ENCODE measurements around the gene RRAGC.

RRAGC gene

GRCh38 chr1:38889589-38889988 lies 30.0 kb upstream of the RRAGC start:
- no peaks in the 10 kb centered on the region for H4K20me1 ChIP-seq (ENCODE audit: insufficient read depth)
- TF ChIP-seq CTCF (conservative IDR thresholded peaks at IDR 0.05; ENCODE audit: low read depth, low read length) = no peak
- no peak overlapping the region for H3K4me2 ChIP-seq
- no peaks in the 10 kb centered on the region for H3K4me1 ChIP-seq (ENCODE audit: low read depth, poor library complexity, severe bottlenecking)
- no peaks in the 10 kb centered on the region for H3K27me3 ChIP-seq (ENCODE audit: insufficient read depth, low read depth)
- no peak overlapping the region for H3K9ac ChIP-seq
- H3K4me3 ChIP-seq (IDR thresholded peaks at IDR 0.05; ENCODE audit: insufficient read depth, low read depth, low read length) = no peak overlapping the region
- no peak overlapping the region for H3K27ac ChIP-seq
- no peak overlapping the region for H2AFZ ChIP-seq (ENCODE audit: low read depth)
- H3K79me2 ChIP-seq (ENCODE audit: insufficient read depth, low read depth) = no peaks in the 10 kb centered on the region
- no peaks in the 10 kb centered on the region for H3K36me3 ChIP-seq (ENCODE audit: insufficient read depth)

GRCh38 chr1:38888423-38889333 lies 29.1 kb upstream of the RRAGC start:
- H3K4me3 ChIP-seq (IDR thresholded peaks at IDR 0.05; ENCODE audit: insufficient read depth, low read depth, low read length) = no peak overlapping the region
- H3K27me3 ChIP-seq (ENCODE audit: insufficient read depth, low read depth) = no peaks in the 10 kb centered on the region
- H3K36me3 ChIP-seq (ENCODE audit: insufficient read depth) = no peaks in the 10 kb centered on the region
- no peak for TF ChIP-seq CTCF (conservative IDR thresholded peaks at IDR 0.05; ENCODE audit: low read depth, low read length)
- H3K4me2 ChIP-seq = no peak overlapping the region
- no peaks in the 10 kb centered on the region for H3K79me2 ChIP-seq (ENCODE audit: insufficient read depth, low read depth)
- no peaks in the 10 kb centered on the region for H3K4me1 ChIP-seq (ENCODE audit: low read depth, poor library complexity, severe bottlenecking)
- H3K27ac ChIP-seq = no peak overlapping the region
- no peak overlapping the region for H3K9ac ChIP-seq
- no peak overlapping the region for H2AFZ ChIP-seq (ENCODE audit: low read depth)
- H4K20me1 ChIP-seq (ENCODE audit: insufficient read depth) = no peaks in the 10 kb centered on the region

- Histone ChIP-seq H3K27ac (no peak overlapping the region), H3K27me3 (ENCODE audit: insufficient read depth, low read depth) (no peaks in the 10 kb centered on the region), H3K4me2 (no peak overlapping the region), H3K79me2 (ENCODE audit: insufficient read depth, low read depth) (no peaks in the 10 kb centered on the region), H2AFZ (ENCODE audit: low read depth) (no peak overlapping the region), H3K4me1 (ENCODE audit: low read depth, poor library complexity, severe bottlenecking) (no peaks in the 10 kb centered on the region), H3K4me3 (IDR thresholded peaks at IDR 0.05; ENCODE audit: insufficient read depth, low read depth, low read length) (no peak overlapping the region), H3K9ac (no peak overlapping the region), H3K36me3 (ENCODE audit: insufficient read depth) (no peaks in the 10 kb centered on the region), H4K20me1 (ENCODE audit: insufficient read depth) (no peaks in the 10 kb centered on the region)
- no peak for TF ChIP-seq CTCF (conservative IDR thresholded peaks at IDR 0.05; ENCODE audit: low read depth, low read length)
These were observed 25.5 kb upstream of the RRAGC start for GRCh38 chr1:38885092-38885491.

GRCh38 chr1:38881487-38881886 lies 21.9 kb upstream of the RRAGC start, which contains the start of gene GJA9:
TSS of gene GJA9 (minus strand) at chr1:38881587. CDS start at chr1:38876098, 5,489 bp downstream.
- Histone ChIP-seq H3K4me1 (ENCODE audit: low read depth, poor library complexity, severe bottlenecking) (no peaks in the 10 kb centered on the region), H3K27ac (no peak within 1 kb of the TSS), H3K4me2 (no peak within 1 kb of the TSS), H3K79me2 (ENCODE audit: insufficient read depth, low read depth) (no peaks in the 10 kb centered on the region), H2AFZ (ENCODE audit: low read depth) (no peak within 1 kb of the TSS), H3K27me3 (ENCODE audit: insufficient read depth, low read depth) (no peaks in the 10 kb centered on the region), H3K4me3 (IDR thresholded peaks at IDR 0.05; ENCODE audit: insufficient read depth, low read depth, low read length) (no peak within 1 kb of the TSS), H3K36me3 (ENCODE audit: insufficient read depth) (no peaks in the 10 kb centered on the region), H4K20me1 (ENCODE audit: insufficient read depth) (no peaks in the 10 kb centered on the region), H3K9ac (no peak within 1 kb of the TSS)
- TF ChIP-seq CTCF (conservative IDR thresholded peaks at IDR 0.05; ENCODE audit: low read depth, low read length) = no peak
